HUES64 (cell line): Measurements from ENCODE around the gene STAB2.

Source experiments
- H3K27ac ChIP-seq: 2 replicates; pipeline ENCODE4 v1.7.0; 2013; ENCODE audit warnings: low read depth, low read length, inconsistent platforms
- H3K27me3 ChIP-seq: 2 replicates; pipeline ENCODE4 v1.6.1; 2013; ENCODE audit warnings: mild to moderate bottlenecking, low read length; ENCODE audit not compliant: insufficient read depth
- H3K36me3 ChIP-seq: 2 replicates; pipeline ENCODE4 v1.6.1; 2013; ENCODE audit warnings: mild to moderate bottlenecking, low read length; ENCODE audit not compliant: insufficient read depth
- H3K4me1 ChIP-seq: 2 replicates; pipeline ENCODE4 v1.6.1; 2013; ENCODE audit warnings: mild to moderate bottlenecking, low read length, moderate library complexity; ENCODE audit not compliant: insufficient read depth
- H3K4me3 ChIP-seq: 2 replicates; pipeline ENCODE4 v1.5.1; 2013; ENCODE audit warnings: mild to moderate bottlenecking, low read length, moderate library complexity
- H3K9ac ChIP-seq: 2 replicates; pipeline ENCODE4 v1.6.1; 2013; ENCODE audit warnings: mild to moderate bottlenecking, low read depth, low read length
- H3K9me3 ChIP-seq: 2 replicates; pipeline ENCODE4 v1.6.1; 2013; ENCODE audit warnings: low read depth, low read length; ENCODE audit not compliant: insufficient read depth
- WGBS: fragments of 150-250, 120-280 bp; methylation state at CpG from one replicate; pipeline ENCODE4 v1.1.7; 2013; ENCODE audit warnings: missing lambda C conversion rate; 5-methylcytosine and 5-hydroxymethylcytosine counted together

STAB2 gene

GRCh38 chr12:103586132-103586531 lies 941 bp upstream of the STAB2 start:
- Histone ChIP-seq H3K27me3 (no peaks in the 10 kb centered on the region), H3K9me3 (no peaks in the 10 kb centered on the region), H3K27ac (no peak overlapping the region), H3K9ac (no peak overlapping the region), H3K4me1 (no peaks in the 10 kb centered on the region), H3K36me3 (no peaks in the 10 kb centered on the region), H3K4me3 (no peak overlapping the region)
- no CpG with 5 or more reads among the region's 1 CpG for WGBS

- no peaks in the 10 kb centered on the region for H3K9me3 ChIP-seq
- no peak overlapping the region for H3K27ac ChIP-seq
- H3K27me3 ChIP-seq = no peaks in the 10 kb centered on the region
- no peaks in the 10 kb centered on the region for H3K4me1 ChIP-seq
- no peaks in the 10 kb centered on the region for H3K36me3 ChIP-seq
- no peak overlapping the region for H3K4me3 ChIP-seq
- H3K9ac ChIP-seq = no peak overlapping the region
Observed at GRCh38 chr12:103588680-103589079, 1.6 kb downstream of the STAB2 start.

- no peak overlapping the region for H3K27ac ChIP-seq
- 100% methylated on average over 1 of the region's 1 CpG for WGBS
- no peaks in the 10 kb centered on the region for H3K36me3 ChIP-seq
- no peaks in the 10 kb centered on the region for H3K27me3 ChIP-seq
- H3K9me3 ChIP-seq = no peaks in the 10 kb centered on the region
- H3K9ac ChIP-seq = no peak overlapping the region
- H3K4me1 ChIP-seq = no peaks in the 10 kb centered on the region
- no peak overlapping the region for H3K4me3 ChIP-seq
Observed at GRCh38 chr12:103589517-103589916, 2.4 kb downstream of the STAB2 start.

GRCh38 chr12:103590271-103590670 lies 3.2 kb downstream of the STAB2 start:
- Histone ChIP-seq H3K27ac (no peak overlapping the region), H3K4me3 (no peak overlapping the region), H3K9ac (no peak overlapping the region), H3K4me1 (no peaks in the 10 kb centered on the region), H3K27me3 (no peaks in the 10 kb centered on the region), H3K36me3 (no peaks in the 10 kb centered on the region), H3K9me3 (no peaks in the 10 kb centered on the region)
- WGBS = 93% methylated on average over 1 of the region's 1 CpG

- Histone ChIP-seq H3K27ac (no peak overlapping the region), H3K9ac (no peak overlapping the region), H3K27me3 (no peaks in the 10 kb centered on the region), H3K36me3 (no peaks in the 10 kb centered on the region), H3K4me1 (no peaks in the 10 kb centered on the region), H3K9me3 (no peaks in the 10 kb centered on the region), H3K4me3 (no peak overlapping the region)
- 94% methylated on average over 4 of the region's 4 CpGs for WGBS
Observed at GRCh38 chr12:103596981-103597380, 9.9 kb downstream of the STAB2 start.

- no peaks in the 10 kb centered on the region for H3K4me1 ChIP-seq
- H3K9me3 ChIP-seq = no peaks in the 10 kb centered on the region
- H3K27me3 ChIP-seq = no peaks in the 10 kb centered on the region
- no peaks in the 10 kb centered on the region for H3K36me3 ChIP-seq
- H3K27ac ChIP-seq = no peak overlapping the region
- H3K4me3 ChIP-seq = no peak overlapping the region
- H3K9ac ChIP-seq = no peak overlapping the region
Observed at GRCh38 chr12:103599274-103599673, 12.2 kb downstream of the STAB2 start.

- 91% methylated on average over 9 of the region's 10 CpGs for WGBS
- Histone ChIP-seq H3K36me3 (no peaks in the 10 kb centered on the region), H3K27ac (no peak overlapping the region), H3K9me3 (0 out of 2 replicates have a peak, but pooled peaks cover 1% of the 10 kb centered on the region), H3K9ac (no peak overlapping the region), H3K4me3 (no peak overlapping the region), H3K27me3 (no peaks in the 10 kb centered on the region), H3K4me1 (no peaks in the 10 kb centered on the region)
Observed at GRCh38 chr12:103600967-103601728, 14.1 kb downstream of the STAB2 start.

GRCh38 chr12:103620395-103620794 lies 33.3 kb downstream of the STAB2 start:
- 90% methylated on average over 3 of the region's 5 CpGs for WGBS

GRCh38 chr12:103623716-103624115 lies 36.6 kb downstream of the STAB2 start:
- no peaks in the 10 kb centered on the region for H3K27me3 ChIP-seq
- H3K9ac ChIP-seq = no peak overlapping the region
- no peaks in the 10 kb centered on the region for H3K36me3 ChIP-seq
- WGBS = 93% methylated on average over 6 of the region's 6 CpGs
- no peak overlapping the region for H3K4me3 ChIP-seq
- no peaks in the 10 kb centered on the region for H3K9me3 ChIP-seq
- no peaks in the 10 kb centered on the region for H3K4me1 ChIP-seq
- H3K27ac ChIP-seq = no peak overlapping the region

More at GRCh38 chr12:103620395-103620794, 33.3 kb downstream of the STAB2 start:
- H3K36me3 ChIP-seq = no peaks in the 10 kb centered on the region
- no peak overlapping the region for H3K4me3 ChIP-seq
- H3K27me3 ChIP-seq = no peaks in the 10 kb centered on the region
- no peak overlapping the region for H3K27ac ChIP-seq
- no peaks in the 10 kb centered on the region for H3K9me3 ChIP-seq
- no peak overlapping the region for H3K9ac ChIP-seq
- H3K4me1 ChIP-seq = no peaks in the 10 kb centered on the region

GRCh38 chr12:103626498-103626897 lies 39.4 kb downstream of the STAB2 start:
- Histone ChIP-seq H3K9me3 (no peaks in the 10 kb centered on the region), H3K9ac (no peak overlapping the region), H3K4me3 (no peak overlapping the region), H3K4me1 (no peaks in the 10 kb centered on the region), H3K27me3 (no peaks in the 10 kb centered on the region), H3K36me3 (no peaks in the 10 kb centered on the region), H3K27ac (no peak overlapping the region)
- WGBS = 89% methylated on average over 4 of the region's 4 CpGs

- Histone ChIP-seq H3K27ac (no peak overlapping the region), H3K36me3 (no peaks in the 10 kb centered on the region), H3K4me3 (no peak overlapping the region), H3K27me3 (no peaks in the 10 kb centered on the region), H3K9me3 (no peaks in the 10 kb centered on the region), H3K4me1 (no peaks in the 10 kb centered on the region), H3K9ac (no peak overlapping the region)
- WGBS = 95% methylated on average over 3 of the region's 3 CpGs
Observed at GRCh38 chr12:103627189-103627855, 40.2 kb downstream of the STAB2 start.
